ENCODE results near the gene MORC4. TPM values are rescaled to one million over a fixed set of nuclear protein-coding genes. Genes with fewer than 3 reads are reported as not detected.

MORC4 gene
- polyA plus RNA-seq, 3 donors, result 18.6 to 21.1 (median 20.1) TPM

- no peak for DNase-seq (ENCODE audit: extremely low read depth in 1 of 11, low read depth in 9 of 11, low spot score in 4 of 11)
Observed at GRCh38 chrX:106928227-106928626, 71.8 kb downstream of the MORC4 start.

- no peak for DNase-seq (ENCODE audit: extremely low read depth in 1 of 11, low read depth in 9 of 11, low spot score in 4 of 11)
Observed at GRCh38 chrX:106927700-106928099, 72.3 kb downstream of the MORC4 start.

- no peak for DNase-seq (ENCODE audit: extremely low read depth in 1 of 11, low read depth in 9 of 11, low spot score in 4 of 11)
Observed at GRCh38 chrX:106927023-106927422, 73.0 kb downstream of the MORC4 start.

DNA sequence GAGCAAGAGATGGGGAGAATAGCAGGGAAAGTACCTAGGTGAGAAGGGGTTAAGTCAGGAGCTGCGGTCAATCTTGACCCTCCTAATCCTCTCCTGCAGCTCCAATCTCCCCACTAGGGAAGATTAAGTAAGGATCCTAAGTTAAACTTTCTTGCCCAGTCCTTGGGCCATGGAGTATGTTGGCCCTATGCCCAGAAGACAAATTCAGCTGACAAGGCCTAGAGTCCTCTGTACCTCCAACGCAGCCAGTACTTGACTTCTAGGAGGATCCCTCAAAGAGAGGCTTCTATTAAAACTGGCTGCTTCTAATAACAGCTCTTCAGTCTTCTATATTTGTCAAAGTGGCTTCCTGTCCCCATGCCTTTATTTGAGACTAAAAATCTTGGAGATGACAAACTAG is 78.4 kb downstream of the MORC4 start:
- no peak for DNase-seq (ENCODE audit: extremely low read depth in 1 of 11, low read depth in 9 of 11, low spot score in 4 of 11)

DNA sequence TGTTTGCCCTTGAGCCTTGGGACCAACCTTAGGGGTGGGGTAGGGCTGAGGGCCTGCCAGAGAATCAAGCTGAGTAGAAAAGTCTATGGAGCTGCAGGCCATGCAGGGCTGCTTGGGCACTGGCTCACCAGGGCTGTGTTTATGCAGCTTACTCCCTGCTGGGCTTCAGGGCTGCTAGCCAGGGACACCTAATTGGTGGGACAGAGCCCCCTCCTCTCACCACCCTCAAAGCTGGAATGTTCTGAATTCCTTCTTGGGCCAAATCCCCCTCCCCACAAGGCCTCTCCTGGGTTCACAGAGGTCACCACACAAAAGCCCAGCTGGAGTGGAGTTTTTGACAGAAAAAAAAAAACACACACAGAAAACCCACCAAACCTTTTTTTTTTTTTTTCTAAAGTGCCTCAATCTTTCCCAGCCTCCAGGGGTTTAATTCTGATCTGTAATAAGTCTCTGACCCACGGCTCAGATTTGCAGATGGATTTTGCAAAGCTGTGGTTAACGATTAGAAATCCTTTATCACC is 80.0 kb downstream of the MORC4 start, which contains the start of gene CLDN2:
TSS of gene CLDN2 (plus strand) at position 471 of the 521 bp plus-strand sequence. CDS start 7,827 bp downstream, outside the sequence.
- DNase-seq (ENCODE audit: extremely low read depth in 1 of 11, low read depth in 9 of 11, low spot score in 4 of 11), result peak in 1 of 11 donors; percentile 12

DNA sequence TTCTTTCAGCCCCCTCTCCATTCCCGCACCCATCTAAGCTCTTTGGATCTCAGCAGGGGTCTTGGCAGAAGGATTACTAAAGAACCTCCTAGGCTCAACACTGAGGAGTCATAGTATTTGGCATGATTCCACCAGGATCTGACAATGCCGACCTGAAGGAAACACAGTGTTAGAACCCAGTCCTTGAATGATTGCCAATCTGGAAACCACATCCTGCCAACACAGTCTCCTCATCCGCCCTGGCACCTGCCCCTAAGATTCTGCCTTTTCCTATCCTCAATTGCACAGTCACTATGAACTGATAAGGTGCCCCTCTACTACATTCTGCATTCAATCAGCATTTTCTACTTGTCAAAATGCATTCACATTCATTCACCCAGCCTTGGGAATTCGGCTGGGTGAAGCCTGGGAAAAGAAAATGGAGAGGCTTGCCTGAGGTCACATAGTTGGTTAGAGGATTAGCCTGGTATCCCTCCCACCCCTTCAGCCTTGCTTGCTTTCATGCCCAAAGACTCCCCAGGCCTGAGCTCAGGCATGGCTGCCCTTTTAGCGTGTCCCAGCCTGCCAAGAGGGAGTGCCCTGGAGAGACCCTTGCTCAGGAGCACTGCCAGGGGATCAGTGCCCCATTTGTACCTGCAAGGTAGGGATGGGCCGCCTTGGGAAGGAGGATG is 82.0 kb downstream of the MORC4 start:
- no peak for DNase-seq (ENCODE audit: extremely low read depth in 1 of 11, low read depth in 9 of 11, low spot score in 4 of 11)

- no peak for DNase-seq (ENCODE audit: extremely low read depth in 1 of 11, low read depth in 9 of 11, low spot score in 4 of 11)
Observed at GRCh38 chrX:106912864-106913263, 87.1 kb downstream of the MORC4 start.

DNA sequence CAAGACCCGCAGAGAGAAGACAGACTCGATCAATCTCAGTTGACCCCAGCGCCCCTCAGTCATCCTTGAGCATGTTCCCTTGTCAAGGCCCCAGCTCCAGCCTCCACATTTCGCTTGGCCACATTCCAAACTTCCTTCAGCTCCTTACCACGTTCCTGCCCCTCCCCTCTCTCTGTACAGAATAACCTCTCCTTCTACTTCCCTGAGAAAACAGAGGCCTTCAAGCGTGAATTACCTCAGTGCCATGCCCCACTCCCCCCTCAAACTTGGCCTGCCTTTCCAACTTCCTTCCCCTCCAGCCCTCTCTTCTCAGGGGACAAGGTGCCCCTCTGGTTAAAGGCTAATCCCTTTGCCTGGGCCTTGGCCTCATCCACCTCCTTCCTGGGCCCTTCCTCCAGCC is 93.7 kb downstream of the MORC4 start:
- DNase-seq (ENCODE audit: extremely low read depth in 1 of 11, low read depth in 9 of 11, low spot score in 4 of 11), result peak in 7 of 11 donors; percentile 24 to 76 (median 36)

DNA sequence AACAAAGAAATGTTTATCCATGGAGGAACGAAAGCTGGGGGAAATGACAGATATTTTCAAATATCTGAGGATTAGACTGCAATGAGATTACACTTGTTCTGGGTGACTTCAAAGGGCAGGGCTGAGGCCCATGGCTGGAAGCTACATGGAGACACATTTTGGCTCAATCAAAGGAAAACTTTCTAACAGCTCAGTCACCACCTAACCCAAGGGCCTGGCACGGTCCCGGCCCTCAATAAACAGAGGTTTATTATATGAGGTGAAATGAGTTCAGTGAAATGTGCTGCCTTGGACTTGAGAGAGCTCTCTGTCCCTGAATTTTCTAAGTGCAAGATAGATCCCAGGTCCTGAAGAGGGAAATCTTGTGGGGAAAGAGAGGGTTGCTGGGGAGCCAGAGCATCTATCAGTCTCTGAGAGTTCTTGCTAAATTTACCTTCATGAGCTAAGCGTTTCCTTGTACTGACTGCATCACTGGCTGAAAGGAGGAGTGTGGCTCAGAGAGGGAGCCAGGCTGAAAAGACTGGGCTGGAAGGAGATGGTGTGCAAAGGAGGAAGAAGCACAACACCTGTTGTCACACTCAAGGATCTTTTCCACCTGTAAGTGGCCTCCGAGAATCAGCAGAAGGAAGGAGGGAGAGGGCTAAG is 94.8 kb downstream of the MORC4 start:
- no peak for DNase-seq (ENCODE audit: extremely low read depth in 1 of 11, low read depth in 9 of 11, low spot score in 4 of 11)

GRCh38 chrX:106903856-106904528 is 96.0 kb downstream of the MORC4 start:
- no peak for DNase-seq (ENCODE audit: extremely low read depth in 1 of 11, low read depth in 9 of 11, low spot score in 4 of 11)

DNA sequence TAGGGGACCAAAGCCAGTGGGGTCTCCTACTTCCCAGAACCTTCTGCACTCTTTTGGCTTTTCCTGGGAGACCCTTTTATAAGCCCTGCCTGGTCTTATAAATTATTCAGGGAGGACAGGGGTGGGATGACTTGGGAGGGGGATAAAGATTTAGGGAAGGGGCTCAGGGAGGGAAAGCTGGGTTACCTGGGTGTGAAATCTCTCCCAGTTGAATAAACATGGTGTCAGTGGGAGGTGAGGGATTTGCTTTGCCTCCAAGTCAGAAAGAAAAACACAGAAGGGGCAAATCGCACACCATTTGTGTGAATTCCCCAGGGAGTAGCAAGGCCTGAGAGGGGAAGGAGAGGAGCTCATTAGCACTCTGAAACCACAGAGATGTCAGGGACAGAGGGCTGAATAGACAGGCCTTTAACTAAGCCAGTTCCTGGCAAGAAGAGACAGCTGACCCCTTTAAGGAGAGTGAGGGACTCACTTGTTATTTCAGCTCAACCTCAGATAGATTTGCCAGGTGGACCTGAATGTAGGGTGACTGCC is 96.7 kb downstream of the MORC4 start, which contains the start of gene RIPPLY1:
TSS of gene RIPPLY1 (minus strand) at position 51 of the 534 bp plus-strand sequence. CDS start 54 bp downstream, outside the sequence.
- no peak for DNase-seq (ENCODE audit: extremely low read depth in 1 of 11, low read depth in 9 of 11, low spot score in 4 of 11)

GRCh38 chrX:106902684-106903083 is 97.3 kb downstream of the MORC4 start:
- no peak for DNase-seq (ENCODE audit: extremely low read depth in 1 of 11, low read depth in 9 of 11, low spot score in 4 of 11)

DNA sequence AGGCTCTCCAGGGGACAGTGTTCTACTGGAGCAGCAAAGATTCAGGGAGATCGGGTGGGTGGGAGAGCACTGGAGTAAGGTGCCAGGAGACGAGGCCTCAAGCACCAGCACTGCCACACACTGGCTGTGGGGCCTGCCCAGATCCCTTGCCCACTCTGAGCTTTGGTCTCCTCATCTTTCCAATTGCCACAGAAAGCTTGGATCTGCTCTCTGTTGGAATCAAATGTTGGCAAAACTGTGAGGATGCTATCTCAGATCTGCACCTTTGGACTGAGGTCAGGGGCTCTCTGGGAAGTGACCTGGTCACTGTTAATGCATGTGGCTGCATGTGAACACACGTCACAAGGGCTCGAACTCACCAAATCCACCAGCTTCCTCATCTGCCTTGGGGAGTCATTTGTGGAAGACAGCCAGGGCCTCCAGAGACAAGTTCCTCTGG is 98.2 kb downstream of the MORC4 start:
- DNase-seq (ENCODE audit: extremely low read depth in 1 of 11, low read depth in 9 of 11, low spot score in 4 of 11), result no peak

GRCh38 chrX:106901341-106901740 is 98.7 kb downstream of the MORC4 start:
- DNase-seq (ENCODE audit: extremely low read depth in 1 of 11, low read depth in 9 of 11, low spot score in 4 of 11), result no peak

GRCh38 chrX:106899841-106900240 is 100.2 kb downstream of the MORC4 start:
- DNase-seq (ENCODE audit: extremely low read depth in 1 of 11, low read depth in 9 of 11, low spot score in 4 of 11), result no peak

DNA sequence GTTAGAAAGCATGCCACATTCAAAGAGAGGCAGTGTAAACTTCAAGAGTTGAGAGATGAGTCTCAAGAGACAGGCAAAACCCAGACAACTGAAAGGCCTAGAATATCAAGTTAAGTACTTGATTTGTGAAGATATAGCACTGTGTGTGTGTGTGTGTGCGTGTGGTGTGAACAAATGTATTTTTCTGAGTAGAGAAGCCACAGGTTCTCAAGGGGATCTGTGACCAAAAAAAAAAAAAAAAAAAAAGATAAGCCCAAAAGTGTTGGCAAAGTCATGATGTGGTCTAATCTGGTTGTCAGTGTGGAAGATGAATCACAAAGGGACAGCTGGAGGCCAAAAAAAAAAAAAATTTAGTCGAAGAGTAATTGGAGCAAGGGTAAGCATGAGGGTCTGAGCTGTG is 100.7 kb downstream of the MORC4 start:
- DNase-seq (ENCODE audit: extremely low read depth in 1 of 11, low read depth in 9 of 11, low spot score in 4 of 11), result no peak

DNA sequence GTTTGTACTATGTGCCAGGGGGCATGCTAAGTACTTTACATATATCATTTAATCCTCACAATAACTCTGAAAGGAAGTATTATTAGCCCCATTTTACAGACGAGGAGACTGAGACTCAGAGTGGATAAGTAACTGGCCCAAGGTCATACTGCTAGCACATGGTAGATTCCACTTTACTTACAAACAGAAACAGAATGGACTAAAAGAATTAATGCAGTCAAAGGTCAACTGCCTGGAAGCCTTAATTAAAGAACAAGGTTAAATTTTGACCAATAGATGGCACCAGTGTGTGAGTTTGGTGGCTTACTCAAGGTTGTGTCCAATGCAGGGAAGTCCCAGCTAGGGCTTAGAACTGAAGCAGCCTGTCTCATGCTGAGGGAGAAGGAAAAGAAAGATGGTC is 101.5 kb downstream of the MORC4 start:
- DNase-seq (ENCODE audit: extremely low read depth in 1 of 11, low read depth in 9 of 11, low spot score in 4 of 11), result peak in 3 of 11 donors; percentile 17 to 46 (median 26)

DNA sequence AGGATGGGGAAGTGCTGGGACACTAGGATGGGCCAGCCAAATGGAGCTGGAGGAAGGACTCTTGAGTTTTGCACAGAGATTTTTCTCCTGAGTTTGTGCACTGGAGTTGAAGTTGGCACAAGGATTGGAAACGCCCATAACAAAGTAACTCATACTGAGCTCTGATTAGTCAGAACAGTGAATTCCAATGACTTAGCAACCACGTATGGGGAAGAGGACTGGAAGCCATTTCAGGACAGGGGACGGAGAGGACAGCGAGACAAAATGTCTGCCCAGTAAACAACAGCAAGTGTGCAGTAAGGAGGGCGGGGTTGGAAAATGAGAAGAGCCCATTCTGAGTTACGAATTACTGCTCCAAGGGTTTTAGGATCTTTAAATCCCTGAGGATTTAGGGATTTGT is 102.8 kb downstream of the MORC4 start:
- DNase-seq (ENCODE audit: extremely low read depth in 1 of 11, low read depth in 9 of 11, low spot score in 4 of 11), result no peak

DNA sequence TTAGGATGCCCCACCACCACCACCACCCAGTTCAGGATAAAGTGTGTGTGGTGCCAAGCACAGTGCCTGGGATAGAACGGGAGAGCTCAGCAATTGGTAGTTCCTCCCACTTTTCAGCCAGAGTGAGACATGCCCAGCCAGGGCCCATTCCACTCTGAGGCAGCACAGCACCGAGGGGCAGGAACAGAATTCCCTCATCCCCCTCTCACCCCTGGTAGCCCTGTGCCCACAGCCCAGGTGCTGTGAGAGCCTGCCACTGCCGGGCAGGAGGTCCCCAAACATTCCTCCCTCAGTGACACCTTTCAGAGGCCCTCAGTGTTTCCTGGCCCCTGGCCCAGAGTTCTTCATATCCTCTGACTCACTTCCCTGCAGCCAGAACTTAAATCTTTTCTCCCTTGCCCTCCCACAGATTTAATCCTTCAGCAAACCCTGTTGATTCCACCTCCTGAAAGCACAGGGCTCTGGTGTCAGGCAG is 105.0 kb downstream of the MORC4 start:
- DNase-seq (ENCODE audit: extremely low read depth in 1 of 11, low read depth in 9 of 11, low spot score in 4 of 11), result no peak
